ENCODE measurements around the gene EIF3A.

Gene EIF3A

DNA sequence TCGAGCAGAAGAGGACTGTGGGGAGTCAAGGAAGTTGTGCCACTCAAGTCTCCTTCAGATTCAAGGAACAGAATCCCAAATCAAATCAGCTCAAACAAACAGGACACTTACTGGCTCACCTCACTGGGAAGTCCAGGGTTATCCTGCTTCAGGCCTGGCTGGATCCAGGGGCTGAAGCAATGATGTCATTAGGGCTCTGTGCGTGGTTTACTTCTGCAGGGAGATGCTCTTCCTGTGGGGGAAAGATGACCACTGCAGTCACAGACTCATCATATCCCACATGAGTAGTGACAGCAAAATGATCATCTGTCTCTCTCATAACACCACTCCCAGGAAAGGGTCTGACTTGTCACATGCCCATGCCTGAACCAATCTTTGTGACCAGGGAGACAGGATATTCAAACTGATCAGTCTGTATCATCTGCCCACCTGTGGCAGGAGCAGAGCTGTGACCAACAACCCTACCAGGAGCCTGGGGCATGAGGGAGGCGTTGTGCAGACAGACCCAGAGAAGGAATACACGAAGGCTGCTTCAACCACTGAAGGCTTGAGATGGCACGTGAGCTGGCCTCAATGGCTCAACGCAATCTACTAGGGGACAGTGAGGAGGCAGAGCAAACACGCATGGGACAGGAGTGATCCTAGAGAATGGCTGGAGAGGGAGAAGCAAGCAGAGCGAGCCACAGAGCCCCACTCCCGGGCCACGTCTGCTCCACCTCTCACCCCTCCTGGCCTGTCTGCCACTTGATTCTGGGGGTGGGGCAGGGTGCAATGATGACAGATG lies 78.7 kb downstream of the EIF3A start:
- no peak for DNase-seq

GRCh38 chr10:118998183-118998582 lies 82.4 kb downstream of the EIF3A start:
- no peak for DNase-seq

DNA sequence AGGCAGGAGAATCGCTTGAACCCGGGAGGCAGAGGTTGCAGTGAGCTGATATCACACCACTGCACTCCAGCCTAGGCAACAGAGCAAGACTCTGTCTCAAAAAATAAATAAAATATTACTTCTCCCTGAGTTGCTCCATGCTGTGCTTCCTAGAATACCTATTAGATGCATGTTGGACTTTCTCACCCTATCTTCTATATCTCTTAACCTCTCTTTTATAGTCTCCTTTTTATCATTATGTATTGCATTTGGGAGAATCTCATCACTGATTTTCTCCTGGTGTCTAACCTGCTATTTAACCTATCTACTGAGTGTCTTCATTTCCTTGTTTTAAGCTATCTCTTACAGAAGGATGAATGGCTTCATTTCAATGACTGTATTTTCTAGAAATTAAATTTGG lies 83.2 kb downstream of the EIF3A start:
- DNase-seq = no peak

DNA sequence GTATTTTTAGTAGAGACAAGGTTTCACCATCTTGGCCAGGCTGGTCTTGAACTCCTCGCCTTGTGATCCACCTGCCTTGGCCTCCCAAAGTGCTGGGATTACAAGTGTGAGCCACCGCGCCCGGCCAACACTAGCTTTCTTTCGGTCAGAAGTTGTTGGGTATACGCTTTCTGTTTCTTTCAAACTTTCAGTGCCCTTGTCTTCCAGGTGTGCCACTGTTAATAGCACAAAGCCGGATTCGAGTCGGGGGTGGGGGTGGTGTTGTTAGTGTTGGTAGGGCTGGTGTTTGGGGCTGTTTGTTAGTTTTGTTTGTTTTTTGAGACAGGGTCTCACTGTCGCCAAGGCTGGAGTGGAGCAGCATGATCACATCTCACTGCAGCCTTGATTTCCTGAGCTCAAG lies 84.9 kb downstream of the EIF3A start:
- no peak for DNase-seq

- DNase-seq = no peak
Measured at GRCh38 chr10:118994321-118994720, 86.3 kb downstream of the EIF3A start.

DNA sequence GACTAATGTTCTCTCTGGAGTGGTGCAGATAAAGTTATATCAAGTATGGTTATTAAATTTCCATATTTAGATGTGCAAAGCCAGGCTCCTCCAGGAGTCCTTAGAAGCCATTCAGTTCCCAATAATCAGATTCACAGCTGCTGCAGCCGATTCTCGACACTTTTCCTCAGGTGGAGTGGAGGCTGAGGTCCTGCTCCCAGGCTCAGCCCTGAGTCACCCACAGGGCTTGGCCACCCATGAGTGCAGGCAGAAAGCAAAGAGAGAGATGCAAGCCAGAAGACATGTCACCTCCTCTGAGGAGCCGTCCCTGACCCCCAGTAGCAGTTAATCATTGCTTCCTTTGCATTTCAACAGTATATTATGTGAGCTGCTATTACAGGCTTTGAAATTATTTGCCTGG lies 87.4 kb downstream of the EIF3A start:
- no peak for DNase-seq

DNA sequence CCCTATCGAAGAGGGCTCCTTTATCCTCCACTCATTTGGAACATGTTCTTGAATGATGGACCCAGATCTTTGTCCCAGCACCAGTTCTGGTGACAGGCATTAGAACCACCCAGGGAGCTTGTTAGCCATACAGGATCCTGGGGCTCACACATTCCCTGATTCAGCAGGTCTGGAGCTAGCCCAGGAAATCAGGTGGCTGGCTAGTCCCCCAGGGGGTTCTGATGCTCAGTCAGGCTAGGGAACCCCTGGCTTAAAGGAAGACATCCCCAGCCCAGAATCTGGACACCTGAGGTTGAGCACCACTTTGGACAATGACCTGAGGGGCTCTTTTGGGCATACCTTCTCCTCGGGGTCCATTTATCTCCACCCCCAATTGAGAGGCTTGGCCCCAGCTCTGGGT lies 88.1 kb downstream of the EIF3A start:
- DNase-seq = no peak

DNA sequence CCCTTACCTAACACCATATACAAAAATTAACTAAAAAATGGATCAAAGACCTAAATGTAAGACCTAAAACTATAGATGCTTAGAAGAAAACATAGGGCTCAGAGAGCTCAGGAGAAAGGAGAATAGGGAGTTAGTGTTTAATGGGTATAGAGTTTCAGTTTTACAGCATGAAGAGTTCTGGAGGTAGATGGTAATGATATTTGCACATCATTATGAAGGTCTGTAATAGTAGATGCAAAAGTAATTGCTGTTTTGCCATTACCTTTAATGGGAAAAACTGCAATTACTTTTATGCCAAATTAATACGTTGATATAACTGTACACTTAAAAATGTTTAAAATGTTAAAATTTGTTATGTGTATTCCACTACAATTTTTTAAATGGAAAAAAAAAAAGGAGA lies 90.3 kb downstream of the EIF3A start:
- DNase-seq = no peak

DNA sequence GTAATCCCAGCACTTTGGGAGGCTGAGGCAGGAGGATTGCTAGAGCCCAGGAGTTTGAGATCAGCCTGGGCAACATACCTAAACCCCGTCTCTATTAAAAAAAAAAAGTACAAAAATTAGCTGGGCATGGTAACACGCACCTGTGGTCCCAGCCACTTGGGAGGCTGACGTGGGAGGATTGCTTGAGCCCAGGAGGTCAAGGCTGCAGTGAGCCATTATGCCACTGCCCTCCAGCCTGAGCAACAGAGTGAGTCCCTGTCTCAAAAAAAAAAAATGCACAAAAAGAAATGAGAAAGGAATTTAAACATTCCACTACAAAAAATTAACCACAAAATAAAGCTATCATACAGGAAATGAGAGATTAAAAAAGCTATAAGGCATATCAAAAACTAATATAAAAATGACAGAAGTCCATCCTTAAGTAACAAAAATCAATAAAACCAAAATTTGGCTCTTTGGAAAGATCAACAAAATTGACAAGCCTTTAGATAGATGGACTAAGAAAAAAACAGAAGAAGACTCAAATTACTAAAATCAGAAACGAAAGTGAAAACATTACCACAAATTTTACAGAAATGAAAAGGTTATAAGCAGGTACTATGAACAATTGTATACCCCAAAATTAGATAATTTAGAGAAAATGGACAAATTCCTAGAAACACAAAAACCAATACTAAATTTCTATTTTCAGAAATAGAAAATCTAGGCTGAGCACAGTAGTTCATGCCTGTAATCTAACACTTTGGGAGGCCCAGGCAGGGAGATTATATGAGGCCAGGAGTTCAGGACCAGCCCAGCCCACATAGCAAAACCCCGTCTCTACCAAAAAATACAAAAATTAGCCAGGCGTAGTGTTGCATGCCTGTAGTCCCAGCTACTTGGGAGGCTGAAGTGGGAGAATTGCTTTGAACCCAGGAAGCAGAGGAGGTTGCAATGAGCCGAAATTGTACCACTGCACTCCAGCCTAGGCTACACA lies 93.5 kb downstream of the EIF3A start:
- DNase-seq = no peak

GRCh38 chr10:118985576-118985975 lies 95.0 kb downstream of the EIF3A start:
- DNase-seq = no peak

Data from stimulated activated CD4-positive, alpha-beta T cell treated with anti-CD3 and anti-CD28 coated beads, Interleukin-4, amount 100 ng/mL, for 4 hours (primary cell).